GDM1 (cell line): ENCODE measurements around the gene VAMP8.
"Not testable (repeated sequence)": the region's sequence is repeated elsewhere in the genome, so short reads cannot be mapped to it uniquely, and the experiment has no call there.

ENCODE experiments used
- DNase-seq: peaks from one replicate; lab custom pipeline; 2025; lab: John Stamatoyannopoulos, UW

VAMP8 gene

DNA sequence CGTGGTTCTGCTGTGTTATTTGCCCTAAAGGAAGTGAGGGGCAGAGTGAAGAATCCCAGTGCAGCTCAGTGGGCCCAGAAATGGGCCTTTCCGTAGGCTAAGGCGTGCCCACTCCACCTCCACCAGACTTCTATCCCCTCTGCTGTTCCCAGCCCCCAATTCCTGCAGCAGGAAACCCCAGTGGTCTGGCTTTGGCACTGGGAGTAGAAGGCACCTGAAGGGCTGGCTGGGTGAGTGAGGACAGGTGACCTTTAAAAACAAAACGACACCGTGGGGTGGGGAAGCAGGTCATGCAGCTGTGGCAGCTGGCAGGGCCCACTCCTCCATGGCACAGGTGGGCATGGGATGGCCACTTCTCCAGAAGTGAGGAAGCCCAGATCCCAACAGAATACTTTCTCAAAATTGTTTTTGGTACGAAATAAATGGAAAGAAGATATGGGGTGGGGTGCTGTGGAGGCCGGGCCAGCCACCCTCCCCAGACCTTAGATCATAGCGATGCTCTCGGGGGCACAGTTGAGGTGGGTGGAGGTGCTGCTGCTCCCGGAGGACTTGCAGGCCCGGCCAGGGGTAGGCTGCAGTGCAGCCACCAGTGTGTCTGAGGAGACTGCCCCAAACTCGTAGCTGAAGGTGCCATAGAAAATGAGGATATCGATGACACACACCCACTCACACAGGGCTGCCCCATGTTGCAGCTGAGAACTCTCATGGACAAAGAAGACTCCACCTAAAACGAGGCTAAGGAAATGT is 21.4 kb downstream of the VAMP8 start:
- DNase-seq: no peak

DNA sequence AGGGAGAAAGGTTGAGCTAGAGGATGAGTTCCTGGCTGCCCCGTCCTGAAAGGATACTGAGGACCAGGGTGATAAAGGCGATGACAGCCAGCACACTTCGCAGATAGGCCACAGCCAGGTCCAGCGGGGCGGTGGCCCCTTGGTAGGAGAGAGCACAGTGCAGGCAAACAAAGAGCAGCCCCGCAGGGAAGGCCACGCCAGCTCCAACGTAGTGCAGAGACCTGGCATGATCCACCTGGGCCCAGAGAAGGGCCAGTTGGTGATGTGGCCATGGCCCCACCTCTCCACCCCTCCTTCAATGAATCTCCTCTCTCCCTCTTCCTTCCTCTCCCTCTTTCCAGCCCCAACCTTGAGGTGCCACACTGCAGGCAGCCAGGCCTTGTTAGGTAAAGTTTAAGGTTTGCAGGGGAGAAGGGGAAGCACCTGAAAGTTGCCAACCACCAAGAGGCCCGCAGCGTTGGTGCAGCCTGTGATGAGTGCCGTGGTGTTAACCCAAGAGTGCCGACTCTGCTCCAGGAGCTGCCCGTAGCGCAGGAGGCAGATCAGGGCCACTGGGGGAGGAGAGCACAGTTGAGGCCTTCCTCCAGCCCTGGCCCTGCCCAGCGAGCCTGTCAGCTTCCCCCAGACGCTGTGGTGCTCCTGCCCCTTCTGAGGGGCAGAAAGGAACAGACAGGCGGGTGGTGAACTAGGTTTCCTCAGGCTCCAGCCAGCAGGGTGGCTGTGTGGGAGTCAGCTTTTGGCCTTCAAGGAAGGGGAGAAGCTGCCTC is 22.3 kb downstream of the VAMP8 start:
- DNase-seq: no peak

DNA sequence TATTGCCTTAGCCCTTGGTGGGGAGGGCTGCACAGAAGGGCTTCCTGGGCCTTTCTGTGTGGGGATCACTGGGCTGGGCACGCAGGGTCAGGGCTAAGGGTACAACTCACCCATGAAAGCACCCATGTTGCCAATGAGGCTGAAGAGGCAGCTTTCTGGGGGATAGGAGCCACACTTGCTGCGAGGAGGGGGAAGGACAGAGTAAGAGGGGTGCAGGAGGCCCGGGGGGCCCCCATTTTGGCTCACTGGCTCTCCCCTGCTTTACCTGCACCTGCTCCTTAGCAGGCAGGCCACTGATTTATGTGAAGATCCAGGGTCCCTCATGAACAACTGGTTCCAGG is 22.8 kb downstream of the VAMP8 start:
- DNase-seq: no peak

DNA sequence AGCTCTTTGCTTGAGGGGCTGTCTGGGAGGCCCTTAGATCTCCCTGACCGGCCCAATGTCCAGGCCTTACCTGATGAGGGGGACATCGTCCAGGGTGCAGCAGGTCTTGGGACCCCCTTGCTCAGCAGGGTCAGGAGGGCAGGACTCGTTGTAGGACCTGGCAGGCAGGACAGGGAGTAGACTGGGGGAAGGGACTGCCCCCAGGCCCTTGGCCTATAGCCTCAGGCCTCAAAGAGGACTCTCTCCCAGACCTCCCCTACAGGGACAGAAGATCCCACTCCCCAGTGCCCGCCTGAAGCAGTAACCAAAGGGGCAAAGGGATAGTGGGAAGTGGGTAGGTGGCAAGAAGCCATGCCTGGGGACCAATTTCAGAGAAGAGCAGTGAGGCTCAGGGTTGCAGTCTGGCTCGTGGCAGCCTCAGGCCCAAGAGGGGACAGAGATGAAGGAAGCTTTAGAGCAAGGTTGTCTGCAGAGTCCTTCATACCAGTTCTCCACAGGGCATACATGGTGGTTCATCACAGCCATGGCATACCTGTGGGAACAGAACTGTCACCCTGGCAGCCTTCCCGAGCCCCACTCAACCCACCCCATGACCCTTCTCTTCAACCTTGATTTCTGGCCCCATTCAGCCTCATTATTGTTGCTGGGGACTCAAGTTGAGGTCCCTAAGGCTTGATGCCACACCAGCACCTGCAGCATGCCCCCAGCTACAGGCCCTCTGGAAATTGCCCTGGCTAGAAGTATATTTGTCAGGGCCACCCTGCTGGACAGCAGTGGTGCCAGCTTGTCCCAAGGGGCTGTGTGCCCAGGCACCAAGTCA is 23.8 kb downstream of the VAMP8 start:
- DNase-seq: no peak

DNA sequence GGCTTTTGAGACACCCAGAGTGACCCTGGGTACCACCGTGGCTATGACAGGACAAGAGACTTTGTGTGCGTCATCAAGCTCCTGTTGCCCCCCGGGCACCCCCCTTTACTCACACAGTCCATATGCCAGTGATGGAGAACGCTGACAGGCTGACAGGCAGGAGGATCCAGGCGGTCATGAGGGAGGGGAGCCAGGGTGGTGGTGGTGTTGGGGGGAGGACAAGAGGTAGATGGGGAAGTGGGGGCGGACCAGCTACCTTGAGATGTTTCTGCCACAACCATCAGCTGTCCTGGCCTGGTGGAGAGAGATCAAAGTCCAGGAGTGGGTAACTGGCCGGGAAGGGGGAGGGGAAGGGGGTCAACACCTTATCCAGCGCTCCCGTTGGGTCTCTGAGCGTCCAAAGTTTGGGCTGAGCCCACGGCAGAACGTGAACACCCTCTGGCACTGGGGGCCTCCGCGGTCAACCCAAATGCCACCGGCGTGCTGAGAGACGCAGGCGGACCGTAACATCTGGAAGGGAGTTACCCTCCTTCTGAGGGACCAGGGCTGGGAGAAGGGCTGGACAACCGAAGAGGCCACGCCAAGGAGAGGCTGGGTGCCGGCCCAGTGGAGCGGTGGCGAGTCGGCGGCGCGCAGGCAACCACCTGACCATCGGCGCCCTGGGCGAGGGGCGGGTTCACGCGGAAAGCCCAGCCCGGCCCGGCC is 24.5 kb downstream of the VAMP8 start:
- DNase-seq: no peak

DNA sequence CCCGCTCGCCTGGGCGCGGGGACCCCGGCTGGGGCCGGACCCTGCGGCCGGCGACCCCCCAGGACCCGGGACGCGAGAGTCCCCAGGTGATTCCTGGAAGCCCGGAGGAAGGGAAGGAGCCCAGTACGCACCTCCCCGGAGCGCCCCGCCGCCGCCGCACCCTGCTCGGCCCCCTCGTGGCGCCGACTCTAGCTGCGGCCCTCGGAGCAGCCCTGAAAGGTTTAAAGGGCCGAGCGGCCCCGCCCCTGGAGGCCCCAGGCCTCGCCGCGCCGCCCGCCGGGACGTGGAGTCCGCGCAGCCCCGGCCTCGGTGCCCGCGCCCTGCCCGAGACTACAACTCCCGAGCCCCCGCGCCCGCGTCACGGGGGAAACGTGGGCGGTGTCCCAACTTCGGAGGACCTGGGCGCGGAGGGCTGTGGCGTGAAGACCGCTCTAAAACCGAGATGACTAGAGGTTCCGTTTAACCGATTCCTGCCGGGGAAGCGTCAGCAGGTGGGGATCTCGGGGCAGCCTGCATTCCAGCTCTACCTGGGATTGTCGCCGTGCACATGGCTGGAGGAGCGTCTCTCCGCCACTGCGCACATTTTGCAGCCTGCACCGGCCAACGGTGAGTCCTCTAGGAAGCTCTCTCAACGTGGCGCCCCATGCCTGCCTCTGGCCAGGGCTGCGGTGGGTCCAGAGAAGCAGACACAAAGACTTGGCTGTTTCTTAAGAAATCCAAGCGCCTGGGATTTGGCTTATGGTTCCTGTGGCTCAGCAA is 25.3 kb downstream of the VAMP8 start, which contains the start of gene TMEM150A:
Gene TMEM150A (minus strand): TSS at position 223 of the 759 bp plus-strand sequence. CDS start 750 bp downstream, outside the sequence.
- peak; percentile 79 for DNase-seq

DNA sequence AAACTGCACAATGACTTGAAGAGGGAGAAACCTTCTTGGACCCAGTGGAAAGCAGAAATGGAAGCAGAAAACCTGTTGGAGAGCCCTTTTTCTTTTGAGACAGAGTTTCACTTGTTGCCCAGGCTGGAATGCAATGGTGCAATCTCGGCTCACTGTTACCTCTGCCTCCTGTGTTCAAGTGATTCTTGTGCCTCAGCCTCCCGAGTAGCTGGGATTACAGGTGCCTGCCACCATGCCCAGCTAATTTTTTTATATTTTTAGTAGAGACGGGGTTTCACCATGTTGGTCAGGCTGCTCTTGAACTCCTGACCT is 26.7 kb downstream of the VAMP8 start:
- not testable (repeated sequence) for DNase-seq

DNA sequence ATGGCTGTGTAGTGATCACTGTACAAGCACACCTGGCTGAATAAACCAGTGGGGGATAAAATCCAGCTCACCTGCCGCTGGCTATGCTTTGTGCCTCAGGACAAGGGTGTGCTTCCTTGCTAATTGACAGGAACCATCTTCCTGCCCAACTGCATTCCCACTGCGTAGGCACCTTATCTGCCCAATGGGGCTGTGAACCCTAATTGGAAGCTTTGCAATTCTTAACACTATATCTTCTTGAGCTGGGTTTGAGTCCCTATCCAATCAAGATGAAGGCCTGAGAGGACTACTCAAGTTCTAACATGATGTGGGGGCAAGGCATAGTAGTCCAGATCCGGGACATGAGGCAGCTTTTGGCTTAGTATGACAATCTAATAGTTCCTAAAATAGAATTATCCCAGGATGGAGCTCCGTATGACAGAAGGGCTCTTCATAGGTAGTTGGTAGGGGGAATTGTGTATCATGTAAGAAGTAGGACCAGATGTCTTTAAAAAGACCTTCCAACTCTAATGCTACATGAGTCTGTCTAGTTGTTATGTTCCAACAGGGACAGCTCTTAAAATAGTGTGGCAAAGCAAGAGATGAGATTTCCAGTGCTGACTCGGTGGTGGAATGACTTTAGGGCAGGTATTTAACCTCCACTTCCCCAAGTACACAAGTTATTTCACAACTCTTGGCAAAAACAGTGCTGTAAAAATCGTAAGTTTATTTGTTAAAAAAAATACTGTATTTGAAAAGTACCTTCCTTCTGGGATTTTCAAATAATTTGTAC is 27.4 kb downstream of the VAMP8 start:
- DNase-seq: no peak

DNA sequence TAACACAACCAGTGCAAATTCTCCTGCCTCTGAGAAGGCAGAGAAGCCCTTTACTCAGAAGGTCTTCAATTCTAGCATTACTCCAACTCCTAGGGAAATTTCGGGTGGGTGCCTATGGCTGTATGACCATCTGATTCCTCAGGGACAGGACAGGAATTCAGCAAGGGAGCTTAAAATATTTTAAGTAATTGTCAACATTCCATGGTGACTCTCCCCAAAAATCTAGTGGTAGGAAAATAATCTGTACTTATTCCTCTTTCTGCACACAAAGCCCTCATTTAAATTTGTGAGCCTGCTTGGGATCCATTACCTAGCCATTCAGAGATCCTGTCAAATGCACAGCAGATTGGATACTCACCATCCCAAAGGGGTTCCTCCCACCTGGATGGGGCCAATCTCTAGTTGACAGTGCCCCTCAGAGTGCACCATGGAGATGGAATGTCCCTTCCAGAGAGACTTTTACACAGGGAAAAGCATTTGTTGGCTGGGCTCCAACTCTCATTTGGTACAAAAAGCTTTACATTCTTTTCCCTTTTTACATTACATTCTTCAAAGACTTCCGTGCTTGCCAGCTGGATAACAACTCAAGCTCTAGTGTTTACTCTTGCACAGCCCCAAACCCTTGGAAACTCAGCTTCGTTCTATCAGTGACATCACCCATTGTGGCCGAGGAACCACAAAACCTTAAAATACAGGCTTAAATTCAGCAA is 28.2 kb downstream of the VAMP8 start:
- no peak for DNase-seq

DNA sequence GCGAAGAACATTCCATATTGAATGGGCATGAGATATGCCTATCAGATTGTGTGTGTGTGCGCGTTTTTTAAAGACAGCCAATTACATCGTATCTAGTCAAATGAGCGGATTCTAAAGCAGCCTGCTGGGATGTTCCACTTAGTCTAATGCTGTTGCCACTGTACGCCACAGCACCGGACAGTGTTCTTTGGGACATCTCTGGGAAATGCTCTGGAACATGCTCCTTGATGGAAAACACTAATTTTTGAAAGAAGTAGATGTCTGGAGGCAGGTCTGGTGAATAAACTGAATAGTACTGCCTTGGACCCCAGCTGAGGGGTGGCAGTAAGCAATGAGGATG is 28.7 kb downstream of the VAMP8 start:
- no peak for DNase-seq

DNA sequence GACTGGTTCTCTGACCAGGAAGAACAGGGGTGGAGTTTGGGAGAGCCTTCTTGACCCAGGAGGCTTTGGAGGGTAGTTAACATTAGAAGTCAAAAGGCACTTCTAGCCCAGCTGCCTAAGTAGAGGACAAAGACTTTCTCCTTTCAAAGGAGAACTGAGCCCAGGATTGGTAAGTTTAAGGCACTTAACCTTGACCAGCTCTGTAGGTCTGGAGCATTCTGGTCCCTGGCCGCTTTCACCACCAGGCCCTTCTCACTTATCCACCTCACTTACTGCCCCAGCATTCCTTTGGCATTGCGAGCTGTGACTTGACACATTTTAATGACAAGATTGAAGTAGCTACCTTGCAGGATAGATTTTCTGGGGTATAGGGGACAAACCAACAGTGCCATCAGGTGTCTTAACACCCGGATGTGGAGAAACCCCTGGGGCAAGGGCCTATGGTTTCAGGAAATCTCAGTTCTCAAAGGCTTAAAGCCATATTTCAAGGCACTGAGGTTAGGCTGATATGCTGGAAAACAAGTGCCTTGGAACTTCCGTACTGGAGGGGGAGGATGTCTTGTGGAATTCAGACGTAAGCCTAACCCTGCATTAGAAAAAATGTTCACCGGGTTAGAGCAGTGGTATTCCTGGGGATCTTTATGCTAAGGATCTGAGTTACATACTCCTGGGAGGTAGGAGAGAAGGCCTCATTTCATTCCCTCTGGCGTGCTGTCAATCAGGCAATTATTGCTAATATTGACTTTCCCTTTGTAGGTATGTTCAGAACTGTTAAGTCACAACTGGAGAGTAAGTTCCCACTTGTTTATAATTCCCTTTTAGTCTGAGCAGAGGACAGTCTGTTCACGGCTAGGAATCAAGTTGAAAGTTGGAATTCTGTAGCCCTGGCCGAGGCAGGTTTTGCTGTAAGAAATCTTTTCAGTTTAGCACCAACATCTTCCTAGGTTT is 30.2 kb downstream of the VAMP8 start:
- DNase-seq: no peak

DNA sequence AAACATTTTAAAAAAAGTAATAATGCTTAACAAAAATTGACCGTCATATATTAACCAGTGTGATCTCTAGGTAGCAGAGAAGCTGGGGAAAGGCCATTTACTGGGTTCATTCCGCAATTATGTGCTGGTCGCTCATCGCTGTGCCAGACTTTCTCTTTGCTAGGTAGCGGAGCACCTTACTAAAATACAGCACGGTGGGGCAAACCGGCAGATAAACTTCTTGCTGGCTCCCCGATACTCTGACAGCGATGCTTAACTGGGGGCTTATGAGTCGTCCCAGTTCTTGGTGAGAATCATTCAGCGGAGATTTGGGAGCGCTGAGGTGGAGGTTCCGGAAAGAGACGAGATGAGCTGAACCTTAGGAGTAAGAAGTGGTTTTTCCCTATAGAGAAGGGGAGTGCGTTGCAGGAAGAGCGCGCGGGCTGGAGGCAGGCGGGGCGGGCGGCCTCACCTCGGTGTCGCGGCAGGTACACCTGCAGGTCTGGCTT is 33.9 kb downstream of the VAMP8 start:
- DNase-seq: no peak

DNA sequence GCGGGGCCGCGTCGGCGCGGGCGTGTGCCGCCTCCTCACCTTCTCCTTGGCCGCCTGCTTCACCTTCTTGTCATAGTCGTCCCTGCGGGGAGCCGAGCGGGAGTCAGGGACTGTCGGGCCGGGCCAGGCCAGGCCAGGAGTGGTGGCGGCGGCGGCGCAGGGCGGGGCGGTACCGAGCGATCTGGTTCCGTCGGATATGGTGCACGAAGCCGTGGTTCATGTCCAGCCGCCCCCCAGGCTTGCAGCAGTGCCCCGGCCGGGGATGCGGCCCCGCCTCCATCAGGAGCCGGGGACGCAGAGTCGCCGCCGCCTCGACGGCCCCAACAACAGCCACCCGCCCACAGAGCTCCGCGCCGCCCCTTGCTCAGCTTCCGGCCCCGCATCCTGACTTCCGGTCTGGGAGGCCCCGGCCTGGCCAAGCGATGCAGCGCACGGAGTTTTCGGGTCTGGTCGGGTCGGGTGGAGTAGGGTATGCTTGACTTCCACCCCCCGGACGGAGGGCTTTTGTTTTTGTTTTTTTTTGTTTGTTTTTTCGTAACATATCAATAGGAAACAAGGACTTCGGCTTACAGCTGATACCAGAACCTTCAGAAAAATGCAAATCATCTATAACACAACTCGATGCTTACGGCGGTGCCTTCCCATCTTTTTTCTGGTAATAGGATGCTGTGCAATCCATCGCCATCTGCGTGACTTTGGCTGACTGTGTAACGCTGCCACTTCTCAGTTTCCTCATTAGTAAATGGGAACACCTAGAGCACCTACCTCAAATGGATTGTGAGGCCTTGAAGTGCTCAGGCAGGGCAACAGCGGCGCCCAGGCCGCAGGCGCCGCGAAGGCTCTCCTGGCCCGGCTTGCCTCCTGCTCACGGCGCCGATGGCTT is 34.6 kb downstream of the VAMP8 start, which contains the start of gene C2orf68:
Gene C2orf68 (minus strand): TSS at position 362 of the 883 bp plus-strand sequence. CDS start 82 bp downstream, at position 280.
- peak; percentile 88 for DNase-seq

DNA sequence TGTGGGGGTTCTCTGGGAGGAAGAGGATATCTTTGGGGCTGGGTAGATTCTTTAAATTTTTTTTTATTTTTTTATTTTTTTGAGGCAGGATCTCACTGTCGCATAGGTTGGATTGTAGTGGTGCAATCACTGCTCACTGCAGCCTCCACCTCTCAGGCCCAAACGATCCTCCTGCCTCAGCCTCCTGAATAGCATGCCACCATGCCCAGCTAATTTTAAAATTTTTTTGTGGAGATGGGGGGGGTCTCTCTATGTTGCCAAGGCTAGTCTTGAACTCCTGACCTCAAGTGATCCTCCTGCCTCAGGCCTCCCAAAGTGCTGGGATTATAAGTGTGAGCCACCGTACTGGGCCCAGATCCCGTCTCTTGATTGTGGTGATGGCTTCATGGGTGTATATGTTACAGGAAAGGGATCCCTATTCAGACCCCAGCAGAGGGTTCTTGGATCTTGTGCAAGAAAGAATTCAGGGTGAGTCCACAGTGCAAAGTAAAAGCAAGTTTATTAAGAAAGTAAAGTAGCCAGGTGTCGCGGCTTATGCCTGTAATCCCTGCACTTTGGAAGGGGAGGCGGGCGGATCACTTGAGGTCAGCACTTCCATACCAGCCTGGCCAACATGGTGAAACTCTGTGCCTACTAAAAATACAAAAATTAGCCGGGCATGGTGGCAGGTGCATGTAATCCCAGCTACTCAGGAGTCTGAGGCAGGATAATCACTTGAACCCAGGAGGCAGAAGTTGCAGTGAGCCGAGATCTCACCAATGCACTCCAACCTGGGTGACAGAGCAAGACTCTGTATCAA is 36.5 kb downstream of the VAMP8 start:
- no peak for DNase-seq

DNA sequence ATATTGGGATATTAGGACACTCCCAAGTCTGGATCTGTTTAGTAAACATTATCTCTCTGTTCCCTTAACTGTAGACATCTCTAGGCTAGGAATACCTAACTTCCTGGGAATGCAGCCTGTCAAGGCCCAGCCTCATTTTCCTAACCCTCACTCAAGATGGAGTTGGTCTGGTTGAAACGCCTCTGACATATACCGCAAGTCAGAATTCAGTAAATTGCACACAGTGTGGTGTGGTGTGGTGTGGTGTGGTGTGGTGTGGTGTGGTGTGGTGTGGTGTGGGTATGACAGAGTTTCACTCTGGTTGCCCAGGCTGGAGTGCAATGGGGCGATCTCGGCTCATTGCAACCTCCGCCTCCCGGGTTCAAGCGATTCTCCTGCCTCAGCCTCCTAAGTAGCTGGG is 37.4 kb downstream of the VAMP8 start:
- DNase-seq: not testable (repeated sequence)

DNA sequence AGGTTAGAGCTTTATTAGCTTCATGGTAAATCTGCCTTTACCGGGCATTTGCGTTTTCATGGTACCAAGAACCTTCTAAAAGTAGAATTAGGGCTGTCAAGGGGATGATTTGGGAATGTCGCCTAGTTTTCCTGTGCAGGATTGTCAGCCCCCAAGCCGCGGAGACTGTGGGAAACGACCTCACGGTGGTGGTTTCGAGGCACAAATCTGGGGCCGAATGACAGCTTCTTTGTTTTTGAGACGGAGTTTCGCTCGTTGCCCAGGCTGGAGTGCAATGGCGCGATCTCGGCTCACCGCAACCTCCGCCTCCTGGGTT is 38.0 kb downstream of the VAMP8 start:
- no peak for DNase-seq

DNA sequence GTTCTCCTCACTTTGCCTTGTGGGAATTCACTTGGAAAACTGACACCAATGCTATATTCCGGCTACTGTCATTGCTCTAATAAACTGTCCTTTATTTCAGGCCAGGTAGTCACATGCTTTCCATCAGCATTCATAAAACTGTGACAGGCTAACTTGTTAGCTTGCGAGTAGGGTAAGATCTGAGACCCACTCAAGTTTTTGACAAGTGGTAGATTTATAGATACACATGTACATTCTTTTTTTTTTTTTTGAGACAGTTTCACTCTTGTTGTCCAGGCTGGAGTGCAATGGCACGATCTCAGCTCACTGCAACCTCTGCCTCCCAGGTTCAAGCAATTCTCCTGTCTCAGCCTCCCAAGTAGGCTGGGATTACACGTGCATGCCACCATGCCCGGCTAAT is 40.3 kb downstream of the VAMP8 start:
- DNase-seq: not testable (repeated sequence)
